ENCODE data around the gene ITGBL1.
"Not testable (repeated sequence)": the region's sequence is repeated elsewhere in the genome, so short reads cannot be mapped to it uniquely, and the experiment has no call there.

Gene ITGBL1

GRCh38 chr13:101520672-101521071, 68.2 kb downstream of the ITGBL1 start:
- Histone ChIP-seq H3K4me3 (ENCODE audit: low read length) (no peak overlapping the region), H3K4me1 (ENCODE audit: insufficient read depth, low read length) (peaks cover 3% of the 10 kb centered on the region; the same call in 1 of the 2 replicates), H3K9me3 (ENCODE audit: insufficient read depth, low read depth, low read length) (no peaks in the 10 kb centered on the region), H3K27me3 (ENCODE audit: insufficient read depth, low read length) (no peaks in the 10 kb centered on the region), H3K27ac (ENCODE audit: low read length) (no peak overlapping the region), H3K36me3 (ENCODE audit: insufficient read depth, low read depth, low read length) (no peaks in the 10 kb centered on the region), H3K9ac (ENCODE audit: low read depth, low read length) (no peak overlapping the region)

DNA sequence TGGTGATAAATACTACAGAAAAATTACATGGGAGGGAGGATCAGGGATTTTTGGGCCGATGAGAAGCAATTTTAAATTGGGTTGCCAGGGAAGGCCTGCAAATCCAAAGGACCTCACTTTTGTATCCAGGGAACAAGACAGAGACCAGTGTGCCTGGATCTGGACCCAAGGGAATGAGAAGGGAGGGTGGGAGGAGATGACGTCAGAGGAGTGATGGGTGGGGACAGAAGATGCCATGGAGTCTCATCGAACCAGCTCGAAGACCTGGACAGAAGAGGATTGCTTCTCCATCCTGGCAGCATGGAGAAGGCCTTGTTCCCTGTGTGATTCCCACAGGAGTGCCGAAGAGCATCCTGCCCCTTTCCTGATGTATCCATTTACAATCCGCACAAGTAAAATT, 68.9 kb downstream of the ITGBL1 start:
- Histone ChIP-seq H3K27ac (ENCODE audit: low read length) (no peak overlapping the region), H3K9me3 (ENCODE audit: insufficient read depth, low read depth, low read length) (no peaks in the 10 kb centered on the region), H3K4me1 (ENCODE audit: insufficient read depth, low read length) (peaks cover 3% of the 10 kb centered on the region; the same call in 1 of the 2 replicates), H3K9ac (ENCODE audit: low read depth, low read length) (no peak overlapping the region), H3K4me3 (ENCODE audit: low read length) (no peak overlapping the region), H3K36me3 (ENCODE audit: insufficient read depth, low read depth, low read length) (no peaks in the 10 kb centered on the region), H3K27me3 (ENCODE audit: insufficient read depth, low read length) (no peaks in the 10 kb centered on the region)

DNA sequence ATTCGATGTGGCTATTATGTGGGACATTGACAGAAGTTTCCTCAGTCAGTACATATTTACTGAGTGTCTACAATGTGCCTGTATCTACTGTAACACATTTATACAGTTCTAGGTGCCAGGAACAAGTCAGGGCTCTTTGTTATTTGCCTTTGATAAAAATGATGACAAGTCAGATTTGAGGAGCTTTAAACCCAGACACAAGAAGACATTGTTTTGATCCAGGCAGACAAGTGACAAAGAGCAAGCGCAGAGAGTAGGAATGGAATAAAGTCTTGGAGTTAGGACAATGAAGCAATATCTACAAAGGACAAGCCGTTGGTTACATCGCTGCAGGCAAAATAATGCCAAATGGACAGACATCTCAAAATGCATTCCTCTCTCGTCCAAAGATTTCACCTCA, 70.1 kb downstream of the ITGBL1 start:
- Histone ChIP-seq H3K4me3 (ENCODE audit: low read length) (no peak overlapping the region), H3K9ac (ENCODE audit: low read depth, low read length) (no peak overlapping the region), H3K9me3 (ENCODE audit: insufficient read depth, low read depth, low read length) (no peaks in the 10 kb centered on the region), H3K36me3 (ENCODE audit: insufficient read depth, low read depth, low read length) (no peaks in the 10 kb centered on the region), H3K27ac (ENCODE audit: low read length) (no peak overlapping the region), H3K4me1 (ENCODE audit: insufficient read depth, low read length) (peaks cover under 1% of the 10 kb centered on the region; the same call in 1 of the 2 replicates), H3K27me3 (ENCODE audit: insufficient read depth, low read length) (no peaks in the 10 kb centered on the region)

GRCh38 chr13:101523154-101524131, 71.0 kb downstream of the ITGBL1 start:
- H3K27me3 ChIP-seq (ENCODE audit: insufficient read depth, low read length) = no peaks in the 10 kb centered on the region
- no peak overlapping the region for H3K27ac ChIP-seq (ENCODE audit: low read length)
- no peaks in the 10 kb centered on the region for H3K9me3 ChIP-seq (ENCODE audit: insufficient read depth, low read depth, low read length)
- no peaks in the 10 kb centered on the region for H3K4me1 ChIP-seq (ENCODE audit: insufficient read depth, low read length)
- H3K9ac ChIP-seq (ENCODE audit: low read depth, low read length) = no peak overlapping the region
- H3K4me3 ChIP-seq (ENCODE audit: low read length) = no peak overlapping the region
- H3K36me3 ChIP-seq (ENCODE audit: insufficient read depth, low read depth, low read length) = no peaks in the 10 kb centered on the region

- H3K9me3 ChIP-seq (ENCODE audit: insufficient read depth, low read depth, low read length) = no peaks in the 10 kb centered on the region
- H3K9ac ChIP-seq (ENCODE audit: low read depth, low read length) = no peak overlapping the region
- H3K4me3 ChIP-seq (ENCODE audit: low read length) = no peak overlapping the region
- no peak overlapping the region for H3K27ac ChIP-seq (ENCODE audit: low read length)
- H3K4me1 ChIP-seq (ENCODE audit: insufficient read depth, low read length) = no peaks in the 10 kb centered on the region
- H3K36me3 ChIP-seq (ENCODE audit: insufficient read depth, low read depth, low read length) = no peaks in the 10 kb centered on the region
- H3K27me3 ChIP-seq (ENCODE audit: insufficient read depth, low read length) = no peaks in the 10 kb centered on the region
Observed at GRCh38 chr13:101527130-101527529, 74.7 kb downstream of the ITGBL1 start.

DNA sequence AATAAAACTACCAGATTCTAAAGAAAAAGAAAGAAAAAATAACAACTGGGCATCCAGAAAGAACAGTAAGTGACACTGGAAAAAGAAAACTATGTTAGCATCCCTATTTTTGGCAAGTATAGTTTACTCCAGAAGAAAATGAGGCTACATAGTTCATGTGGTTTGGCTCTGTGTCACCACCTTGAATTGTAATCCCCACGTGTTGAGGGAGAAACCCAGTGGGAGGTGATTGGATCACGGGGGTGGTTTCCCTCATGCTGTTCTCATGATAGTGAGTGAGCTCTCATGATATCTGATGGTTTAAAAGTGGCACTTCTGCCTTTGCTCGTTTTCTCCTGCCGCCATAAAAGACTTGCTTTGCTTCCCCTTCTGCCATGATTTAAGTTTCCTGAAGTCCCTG, 76.9 kb downstream of the ITGBL1 start:
- H3K36me3 ChIP-seq (ENCODE audit: insufficient read depth, low read depth, low read length) = no peaks in the 10 kb centered on the region
- H3K27ac ChIP-seq (ENCODE audit: low read length) = no peak overlapping the region

GRCh38 chr13:101530293-101530692, 77.8 kb downstream of the ITGBL1 start:
- H3K9me3 ChIP-seq (ENCODE audit: insufficient read depth, low read depth, low read length) = no peaks in the 10 kb centered on the region
- no peak overlapping the region for H3K27ac ChIP-seq (ENCODE audit: low read length)
- no peaks in the 10 kb centered on the region for H3K27me3 ChIP-seq (ENCODE audit: insufficient read depth, low read length)
- no peak overlapping the region for H3K4me3 ChIP-seq (ENCODE audit: low read length)
- H3K4me1 ChIP-seq (ENCODE audit: insufficient read depth, low read length) = no peaks in the 10 kb centered on the region
- H3K36me3 ChIP-seq (ENCODE audit: insufficient read depth, low read depth, low read length) = no peaks in the 10 kb centered on the region
- no peak overlapping the region for H3K9ac ChIP-seq (ENCODE audit: low read depth, low read length)

More for the DNA sequence above, 76.9 kb downstream of the ITGBL1 start:
- no peaks in the 10 kb centered on the region for H3K4me1 ChIP-seq (ENCODE audit: insufficient read depth, low read length)
- H3K9me3 ChIP-seq (ENCODE audit: insufficient read depth, low read depth, low read length) = no peaks in the 10 kb centered on the region
- no peaks in the 10 kb centered on the region for H3K27me3 ChIP-seq (ENCODE audit: insufficient read depth, low read length)
- no peak overlapping the region for H3K9ac ChIP-seq (ENCODE audit: low read depth, low read length)
- H3K4me3 ChIP-seq (ENCODE audit: low read length) = no peak overlapping the region

- Histone ChIP-seq H3K36me3 (ENCODE audit: insufficient read depth, low read depth, low read length) (no peaks in the 10 kb centered on the region), H3K27me3 (ENCODE audit: insufficient read depth, low read length) (no peaks in the 10 kb centered on the region), H3K9ac (ENCODE audit: low read depth, low read length) (no peak overlapping the region), H3K27ac (ENCODE audit: low read length) (no peak overlapping the region), H3K4me3 (ENCODE audit: low read length) (no peak overlapping the region), H3K4me1 (ENCODE audit: insufficient read depth, low read length) (no peaks in the 10 kb centered on the region), H3K9me3 (ENCODE audit: insufficient read depth, low read depth, low read length) (no peaks in the 10 kb centered on the region)
Observed at GRCh38 chr13:101535192-101535746, 82.8 kb downstream of the ITGBL1 start.

GRCh38 chr13:101536079-101536478, 83.6 kb downstream of the ITGBL1 start:
- Histone ChIP-seq H3K9me3 (ENCODE audit: insufficient read depth, low read depth, low read length) (no peaks in the 10 kb centered on the region), H3K9ac (ENCODE audit: low read depth, low read length) (no peak overlapping the region), H3K27me3 (ENCODE audit: insufficient read depth, low read length) (no peaks in the 10 kb centered on the region), H3K27ac (ENCODE audit: low read length) (no peak overlapping the region), H3K4me3 (ENCODE audit: low read length) (no peak overlapping the region), H3K36me3 (ENCODE audit: insufficient read depth, low read depth, low read length) (no peaks in the 10 kb centered on the region), H3K4me1 (ENCODE audit: insufficient read depth, low read length) (no peaks in the 10 kb centered on the region)

DNA sequence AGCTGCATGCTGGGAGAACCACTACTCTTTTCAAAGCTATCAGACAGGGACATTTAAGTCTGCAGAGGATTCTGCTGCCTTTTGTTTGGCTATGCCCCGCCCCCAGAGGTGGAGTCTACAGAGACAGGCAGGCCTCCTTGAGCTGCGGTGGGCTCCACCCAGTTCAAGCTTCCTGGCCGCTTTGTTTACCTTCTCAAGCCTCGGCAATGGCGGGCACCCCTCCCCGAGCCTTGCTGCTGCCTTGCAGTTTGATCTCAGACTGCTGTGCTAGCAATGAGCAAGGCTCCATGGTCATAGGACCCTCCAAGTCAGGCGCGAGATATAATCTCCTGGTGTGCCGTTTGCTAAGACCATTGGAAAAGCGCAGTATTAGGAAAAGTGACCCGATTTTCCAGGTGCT, 92.1 kb downstream of the ITGBL1 start:
- not testable (repeated sequence) for H3K27me3 ChIP-seq (ENCODE audit: insufficient read depth, low read length); H3K4me3 ChIP-seq (ENCODE audit: low read length); H3K27ac ChIP-seq (ENCODE audit: low read length); H3K36me3 ChIP-seq (ENCODE audit: insufficient read depth, low read depth, low read length); H3K9me3 ChIP-seq (ENCODE audit: insufficient read depth, low read depth, low read length); H3K9ac ChIP-seq (ENCODE audit: low read depth, low read length); H3K4me1 ChIP-seq (ENCODE audit: insufficient read depth, low read length)

GRCh38 chr13:101544979-101545378, 92.5 kb downstream of the ITGBL1 start:
- H3K4me1 ChIP-seq (ENCODE audit: insufficient read depth, low read length) = no peaks in the 10 kb centered on the region
- H3K4me3 ChIP-seq (ENCODE audit: low read length) = no peak overlapping the region
- no peak overlapping the region for H3K27ac ChIP-seq (ENCODE audit: low read length)
- no peaks in the 10 kb centered on the region for H3K36me3 ChIP-seq (ENCODE audit: insufficient read depth, low read depth, low read length)
- H3K9ac ChIP-seq (ENCODE audit: low read depth, low read length) = no peak overlapping the region
- H3K9me3 ChIP-seq (ENCODE audit: insufficient read depth, low read depth, low read length) = no peaks in the 10 kb centered on the region
- H3K27me3 ChIP-seq (ENCODE audit: insufficient read depth, low read length) = no peaks in the 10 kb centered on the region

- no peak overlapping the region for H3K9ac ChIP-seq (ENCODE audit: low read depth, low read length)
- H3K36me3 ChIP-seq (ENCODE audit: insufficient read depth, low read depth, low read length) = no peaks in the 10 kb centered on the region
- H3K27ac ChIP-seq (ENCODE audit: low read length) = no peak overlapping the region
- H3K9me3 ChIP-seq (ENCODE audit: insufficient read depth, low read depth, low read length) = no peaks in the 10 kb centered on the region
- no peaks in the 10 kb centered on the region for H3K27me3 ChIP-seq (ENCODE audit: insufficient read depth, low read length)
- H3K4me1 ChIP-seq (ENCODE audit: insufficient read depth, low read length) = no peaks in the 10 kb centered on the region
- H3K4me3 ChIP-seq (ENCODE audit: low read length) = no peak overlapping the region
Observed at GRCh38 chr13:101545521-101545920, 93.0 kb downstream of the ITGBL1 start.

Data from iPS-20b (cell line).